DND-41 (cell line): ENCODE measurements around the gene ZKSCAN1.
"Not testable (repeated sequence)": the region's sequence is repeated elsewhere in the genome, so short reads cannot be mapped to it uniquely, and the experiment has no call there.

Experiments
- ATAC-seq: fragments of 200-7000 bp; cut with Tn5 transposase; 3 replicates; pipeline ENCODE4 v1.9.1; 2021; ENCODE audit warnings: low read depth; ENCODE audit not compliant: insufficient read depth
- DNase-seq: peaks from one replicate; pipeline ENCODE4 v3.0.0-alpha.2; 2020
- H2AFZ ChIP-seq: 2 replicates; pipeline ENCODE4 v1.6.0; 2012; ENCODE audit warnings: low read depth, low read length
- H3K27ac ChIP-seq: 2 replicates; pipeline ENCODE4 v1.5.1; 2012; ENCODE audit warnings: low read length, inconsistent platforms
- H3K27me3 ChIP-seq: fragments of 200-600 bp; sonication (generic); 2 replicates; pipeline ENCODE4 v1.6.0; 2012; ENCODE audit warnings: low read length, mild to moderate bottlenecking, inconsistent platforms; ENCODE audit not compliant: insufficient read depth, poor library complexity
- H3K36me3 ChIP-seq: 2 replicates; pipeline ENCODE4 v1.5.1; 2012; ENCODE audit warnings: low read length, inconsistent platforms; ENCODE audit not compliant: insufficient read depth
- H3K4me1 ChIP-seq: 2 replicates; pipeline ENCODE4 v1.5.1; 2012; ENCODE audit warnings: mild to moderate bottlenecking, low read length; ENCODE audit not compliant: insufficient read depth
- H3K4me2 ChIP-seq: 2 replicates; pipeline ENCODE4 v1.6.0; 2012; ENCODE audit warnings: mild to moderate bottlenecking, moderate library complexity, low read length, inconsistent platforms; ENCODE audit not compliant: insufficient read depth
- H3K4me3 ChIP-seq, 2 experiments: fragments of 200-600 bp in 1 of 2; shearing (Covaris generic) in 1 of 2; 2 replicates each; pipeline ENCODE4 v1.5.1; 2012 to 2016; ENCODE audit warnings: inconsistent platforms in 2 of 2, low read length in 2 of 2, mild to moderate bottlenecking in 2 of 2, low read depth in 1 of 2, moderate library complexity in 1 of 2
- H3K79me2 ChIP-seq: 2 replicates; pipeline ENCODE4 v1.6.0; 2012; ENCODE audit warnings: low read length, inconsistent platforms; ENCODE audit not compliant: insufficient read depth
- H3K9ac ChIP-seq: 2 replicates; pipeline ENCODE4 v1.6.0; 2012; ENCODE audit warnings: low read depth, mild to moderate bottlenecking, inconsistent platforms, low read length, moderate library complexity
- H3K9me3 ChIP-seq: 2 replicates; pipeline ENCODE4 v1.5.1; 2012; ENCODE audit warnings: low read length, moderate library complexity, mild to moderate bottlenecking, inconsistent platforms; ENCODE audit not compliant: insufficient read depth, severe bottlenecking
- H4K20me1 ChIP-seq: 2 replicates; pipeline ENCODE4 v1.6.0; 2012; ENCODE audit warnings: low read length; ENCODE audit not compliant: insufficient read depth
- CTCF ChIP-seq: IDR thresholded peaks from 2 replicates; pipeline ENCODE4 v1.5.1; 2012; ENCODE audit warnings: borderline replicate concordance, low read length, moderate library complexity, mild to moderate bottlenecking; ENCODE audit not compliant: poor library complexity, severe bottlenecking; ENCODE audit errors: extremely low read depth
- EZH2 ChIP-seq: IDR thresholded peaks from 3 replicates; pipeline ENCODE4 v1.6.1; 2012; ENCODE audit warnings: borderline replicate concordance, low read depth, mild to moderate bottlenecking, moderate library complexity, low read length, inconsistent platforms; ENCODE audit not compliant: severe bottlenecking

ZKSCAN1 gene

GRCh38 chr7:99979814-99980225 lies 35.6 kb upstream of the ZKSCAN1 start:
- not testable (repeated sequence) for H4K20me1 ChIP-seq, H3K27me3 ChIP-seq, H3K36me3 ChIP-seq, H3K79me2 ChIP-seq, H3K27ac ChIP-seq, H3K4me3 ChIP-seq, H3K9me3 ChIP-seq, H3K9ac ChIP-seq
- DNase-seq = peak; percentile 75
- H3K4me1 ChIP-seq = peaks cover 21% of the 10 kb centered on the region
- ATAC-seq = peak; percentile 86
- TF ChIP-seq CTCF = peak; percentile 66
- H2AFZ ChIP-seq = peak overlapping the region; percentile 65
- peak overlapping the region; percentile 57; the same call in 1 of the 2 replicates for H3K4me2 ChIP-seq

GRCh38 chr7:99980448-99980872 lies 34.9 kb upstream of the ZKSCAN1 start:
- H3K79me2 ChIP-seq, H3K36me3 ChIP-seq, ATAC-seq, DNase-seq, H4K20me1 ChIP-seq, H3K27me3 ChIP-seq, H3K9me3 ChIP-seq, H3K27ac ChIP-seq, H3K4me3 ChIP-seq, H3K9ac ChIP-seq, H3K4me2 ChIP-seq, H2AFZ ChIP-seq: not testable (repeated sequence)
- H3K4me1 ChIP-seq = peaks cover 21% of the 10 kb centered on the region

GRCh38 chr7:99981066-99981465 lies 34.3 kb upstream of the ZKSCAN1 start:
- H3K9ac ChIP-seq, H3K9me3 ChIP-seq, H3K4me3 ChIP-seq, H3K79me2 ChIP-seq, H2AFZ ChIP-seq, H3K27ac ChIP-seq, DNase-seq, H3K4me2 ChIP-seq, H3K36me3 ChIP-seq, H3K27me3 ChIP-seq, H4K20me1 ChIP-seq, ATAC-seq: not testable (repeated sequence)
- H3K4me1 ChIP-seq = peaks cover 21% of the 10 kb centered on the region

GRCh38 chr7:99984593-99984992 lies 30.8 kb upstream of the ZKSCAN1 start:
- H3K36me3 ChIP-seq = no peaks in the 10 kb centered on the region
- no peaks in the 10 kb centered on the region for H3K79me2 ChIP-seq
- H2AFZ ChIP-seq = no peak overlapping the region
- no peak overlapping the region for H3K4me3 ChIP-seq
- no peak overlapping the region for H3K4me2 ChIP-seq
- no peak overlapping the region for H3K9ac ChIP-seq
- no peaks in the 10 kb centered on the region for H4K20me1 ChIP-seq
- no peak for TF ChIP-seq CTCF
- no peak for TF ChIP-seq EZH2
- DNase-seq (no peak), ATAC-seq (no peak)
- H3K4me1 ChIP-seq = peaks cover 20% of the 10 kb centered on the region
- no peaks in the 10 kb centered on the region for H3K9me3 ChIP-seq
- no peak overlapping the region for H3K27ac ChIP-seq
- H3K27me3 ChIP-seq = no peaks in the 10 kb centered on the region

- not testable (repeated sequence) for H3K27ac ChIP-seq, H3K4me2 ChIP-seq, H3K27me3 ChIP-seq, ATAC-seq, H2AFZ ChIP-seq, H3K36me3 ChIP-seq, H4K20me1 ChIP-seq, H3K79me2 ChIP-seq, H3K4me3 ChIP-seq, DNase-seq, H3K9me3 ChIP-seq, H3K9ac ChIP-seq
- H3K4me1 ChIP-seq = peaks cover 15% of the 10 kb centered on the region
These were observed 28.1 kb upstream of the ZKSCAN1 start for GRCh38 chr7:99987306-99987705.
